Ovary (tissue), 9 donors: ENCODE measurements around the gene OSBPL1A. TPM values are rescaled to one million over a fixed set of nuclear protein-coding genes. Genes with fewer than 3 reads are reported as not detected.

Experiments
- DNase-seq, 5 donors: peaks; one replicate each; pipeline ENCODE4 v3.0.0-alpha.2; 2019 to 2020
- H3K27ac ChIP-seq, 2 donors: fragments of 200-600 bp; one replicate each; pipeline versions ENCODE4 v1.5.1 to v1.8.0; 2019 to 2022
- H3K27me3 ChIP-seq: fragments of 200-600 bp; one replicate; pipeline ENCODE4 v1.8.0; 2022
- H3K36me3 ChIP-seq: fragments of 200-600 bp; sonication (generic); one replicate; pipeline ENCODE4 v1.5.1; 2019
- H3K4me1 ChIP-seq: one replicate; pipeline ENCODE4 v1.8.1; 2013; ENCODE audit warnings: mild to moderate bottlenecking, moderate library complexity; ENCODE audit not compliant: insufficient read depth
- H3K4me3 ChIP-seq: fragments of 200-600 bp; sonication (generic); one replicate; pipeline ENCODE4 v1.5.1; 2017
- H3K9me3 ChIP-seq, 2 donors: fragments of 200-600 bp in 1 of 2; sonication (generic) in 1 of 2; one replicate each; pipeline versions ENCODE4 v1.5.1 to v1.8.1; 2013 to 2019; ENCODE audit warnings: mild to moderate bottlenecking in 1 of 2, moderate library complexity in 1 of 2
- CTCF ChIP-seq, 3 donors: fragments of 450-650 bp in 2 of 3; fragments of 200-600 bp in 1 of 3; IDR thresholded peaks; one replicate each; pipeline versions ENCODE4 v1.5.1 to v1.8.0; 2016 to 2022; ENCODE audit warnings: antibody characterized with exemption in 3 of 3, mild to moderate bottlenecking in 1 of 3
- EP300 ChIP-seq: sonication (generic); formaldehyde crosslinking; IDR thresholded peaks from one replicate; pipeline ENCODE4 v1.6.1; 2017; ENCODE audit warnings: antibody characterized with exemption
- POLR2A ChIP-seq: fragments of 450-650 bp; IDR thresholded peaks from one replicate; pipeline ENCODE4 v1.6.1; 2017; ENCODE audit warnings: antibody characterized with exemption, mild to moderate bottlenecking, moderate library complexity
- WGBS, 3 donors: extraction: QIAGEN DNeasy Blood & Tissue Kit in 1 of 3; methylation state at CpG; one replicate each; pipeline versions ENCODE4 v1.1.5 to v1.1.7; 2013 to 2017; 5-methylcytosine and 5-hydroxymethylcytosine counted together
- intact Hi-C, 4 donors: fragments of 100-400 bp; cut with DNase I; formaldehyde crosslinking; loops; one replicate each; pipeline versions ENCODE4 v1.11.0 to v1.15.1; 2022 to 2023
- polyA plus RNA-seq, 2 donors: library from polyadenylated mRNA; stranded (reverse); fragments of 200-250 nt in 1 of 2; fragments of 350-450 nt in 1 of 2; fragmentation: Illumina TruSeq in 1 of 2; extraction: RNeasy Lipid Tissue Mini Kit (QIAGEN cat#74804) in 1 of 2; gene quantifications; one replicate each; pipeline ENCODE4 v1.2.3, GENCODE V29; 2013 to 2014
- total RNA-seq, 7 donors: library from RNA; depleted of rRNA in 2 of 7; stranded (reverse); fragments of >200 nt in 2 of 7; fragmentation: NEBNext Ultra II Directional in 3 of 7; extraction: Animal tissue kit (Norgen Biotek cat#: 25700) in 3 of 7; gene quantifications; one replicate each; pipeline versions ENCODE4 v1.1.0 to v1.2.4, GENCODE V29; 2016 to 2023
- donor health status: DM: no; HTN: no; CAD: no; lungs with moderate emphysema.
- donor health status: DM: no; HTN: no; CAD: no.
- donor health status: Bipolar disorder and iron deficiency.
- donor health status: DM: yes; HTN: yes; CAD: no.
- donor health status: DM: no; HTN: no; CAD: no.
- donor health status: DM: yes; HTN: yes; CAD: no.

Gene OSBPL1A
- total and polyA plus RNA-seq, 9 donors: 28.1 to 68.9 (median 40.2) TPM

- no peak for DNase-seq
- Histone ChIP-seq H3K4me1 (no peaks in the 10 kb centered on the region), H3K27me3 (no peaks in the 10 kb centered on the region), H3K9me3 (no peaks in the 10 kb centered on the region), H3K4me3 (no peak overlapping the region), H3K36me3 (no peaks in the 10 kb centered on the region), H3K27ac (no peak overlapping the region)
- 64 to 81% (median 79%) methylated on average over 1 of the region's 1 CpG for WGBS, 3 donors
- intact Hi-C loops: no loop called here
- no peak for TF ChIP-seq POLR2A
- no peak for TF ChIP-seq CTCF (IDR thresholded peaks at IDR 0.05)
- no peak for TF ChIP-seq EP300
Measured at GRCh38 chr18:24373328-24373727, 24.3 kb downstream of the OSBPL1A start.

- Histone ChIP-seq H3K27ac (no peak overlapping the region), H3K4me1 (no peaks in the 10 kb centered on the region), H3K36me3 (no peaks in the 10 kb centered on the region), H3K27me3 (no peaks in the 10 kb centered on the region), H3K4me3 (no peak overlapping the region), H3K9me3 (no peaks in the 10 kb centered on the region)
- intact Hi-C loops: no loop called here
- DNase-seq: no peak
- TF ChIP-seq EP300 (no peak), POLR2A (no peak), CTCF (IDR thresholded peaks at IDR 0.05) (no peak)
- WGBS, 3 donors: 91 to 93% (median 91%) methylated on average over 5 of the region's 5 CpGs
Measured at GRCh38 chr18:24372279-24372872, 25.2 kb downstream of the OSBPL1A start.

GRCh38 chr18:24370120-24370519, 27.5 kb downstream of the OSBPL1A start:
- DNase-seq: no peak
- no peak for TF ChIP-seq POLR2A
- TF ChIP-seq EP300: no peak
- no peak for TF ChIP-seq CTCF (IDR thresholded peaks at IDR 0.05)
- H3K4me1 ChIP-seq: no peaks in the 10 kb centered on the region
- no peaks in the 10 kb centered on the region for H3K36me3 ChIP-seq
- no peaks in the 10 kb centered on the region for H3K9me3 ChIP-seq
- H3K27ac ChIP-seq: no peak overlapping the region
- intact Hi-C loops: no loop called here
- no peak overlapping the region for H3K4me3 ChIP-seq
- WGBS, 3 donors: 79 to 89% (median 82%) methylated on average over 4 of the region's 4 CpGs
- no peaks in the 10 kb centered on the region for H3K27me3 ChIP-seq

GRCh38 chr18:24369426-24369825, 28.2 kb downstream of the OSBPL1A start:
- no peaks in the 10 kb centered on the region for H3K4me1 ChIP-seq
- no peak overlapping the region for H3K27ac ChIP-seq
- TF ChIP-seq CTCF (IDR thresholded peaks at IDR 0.05): no peak
- TF ChIP-seq POLR2A: no peak
- no peak for TF ChIP-seq EP300
- intact Hi-C loops: no loop called here
- DNase-seq: no peak
- no peak overlapping the region for H3K4me3 ChIP-seq
- WGBS, 3 donors: 83 to 94% (median 92%) methylated on average over 1 of the region's 1 CpG
- H3K27me3 ChIP-seq: no peaks in the 10 kb centered on the region
- H3K36me3 ChIP-seq: no peaks in the 10 kb centered on the region
- H3K9me3 ChIP-seq: no peaks in the 10 kb centered on the region
